HEK293 (cell line): Measurements from ENCODE around the gene RAP2A.

Experiments
- CTCF ChIA-PET: fragments of 350-600 bp; formaldehyde crosslinking; extraction: SDS; loops from one replicate; lab custom pipeline; 2021; ENCODE audit warnings: antibody characterized with exemption; lab: Yijun Ruan, JAX
- POLR2A ChIA-PET: fragments of 300-600 bp; formaldehyde crosslinking; extraction: SDS; loops from one replicate; lab custom pipeline; 2020; ENCODE audit warnings: antibody characterized with exemption, inconsistent platforms; lab: Yijun Ruan, JAX
- H3K27ac ChIP-seq: fragments of 200-500 bp; sonication (Bioruptor generic); 2 replicates; pipeline ENCODE4 v1.5.1; 2014; ENCODE audit warnings: low read depth, low read length, control low read depth, inconsistent platforms; ENCODE audit errors: extremely low read depth
- H3K36me3 ChIP-seq, 2 experiments: fragments of 200-500 bp in 1 of 2; sonication (Bioruptor generic) in 1 of 2; 1 replicate in 1 of 2; 2 replicates in 1 of 2; pipeline ENCODE4 v1.5.1; 2014 to 2017; ENCODE audit warnings: inconsistent platforms in 2 of 2, low read length in 2 of 2; ENCODE audit not compliant: control insufficient read depth in 2 of 2, insufficient read depth in 1 of 2
- H3K4me1 ChIP-seq: fragments of 200-500 bp; sonication (Bioruptor generic); 2 replicates; pipeline ENCODE4 v1.5.1; 2014; ENCODE audit warnings: mild to moderate bottlenecking, low read length, inconsistent platforms; ENCODE audit not compliant: control insufficient read depth, insufficient read depth
- H3K4me3 ChIP-seq: 2 replicates; pipeline ENCODE4 v1.5.1; 2011; ENCODE audit warnings: low read depth, mild to moderate bottlenecking, control low read depth, low read length, moderate library complexity
- H3K9me3 ChIP-seq: fragments of 200-500 bp; sonication (Bioruptor generic); 2 replicates; pipeline ENCODE4 v1.5.1; 2014; ENCODE audit warnings: low read depth, low read length, inconsistent platforms; ENCODE audit not compliant: control insufficient read depth, insufficient read depth
- FEZF1 ChIP-seq: fragments of 450-650 bp; formaldehyde crosslinking; IDR thresholded peaks from 2 replicates; pipeline ENCODE4 v1.5.1; 2016; ENCODE audit warnings: missing biosample characterization, missing genetic modification characterization
- GLIS2 ChIP-seq: fragments of 450-650 bp; formaldehyde crosslinking; IDR thresholded peaks from 2 replicates; pipeline ENCODE4 v1.5.1; 2016; ENCODE audit warnings: missing biosample characterization, missing genetic modification characterization
- PRDM1 ChIP-seq: fragments of 450-650 bp; formaldehyde crosslinking; IDR thresholded peaks from 2 replicates; pipeline ENCODE4; 2016; ENCODE audit warnings: missing biosample characterization, missing genetic modification characterization
- SP7 ChIP-seq: fragments of 450-650 bp; formaldehyde crosslinking; IDR thresholded peaks from 2 replicates; pipeline ENCODE4 v1.5.1; 2016; ENCODE audit warnings: missing biosample characterization, missing genetic modification characterization
- ZBTB17 ChIP-seq: fragments of 450-650 bp; formaldehyde crosslinking; IDR thresholded peaks from 2 replicates; pipeline ENCODE4 v1.5.1; 2016; ENCODE audit warnings: missing biosample characterization, missing genetic modification characterization
- ZBTB20 ChIP-seq: fragments of 450-650 bp; formaldehyde crosslinking; IDR thresholded peaks from 2 replicates; pipeline ENCODE4 v1.5.1; 2016; ENCODE audit warnings: missing biosample characterization, missing genetic modification characterization
- ZFP41 ChIP-seq: fragments of 450-650 bp; formaldehyde crosslinking; IDR thresholded peaks from 2 replicates; pipeline ENCODE4 v1.5.1; 2016; ENCODE audit warnings: missing biosample characterization, missing genetic modification characterization, borderline replicate concordance
- ZNF155 ChIP-seq: fragments of 450-650 bp; formaldehyde crosslinking; IDR thresholded peaks from 2 replicates; pipeline ENCODE4 v1.5.1; 2016; ENCODE audit warnings: missing biosample characterization, missing genetic modification characterization
- ZNF184 ChIP-seq: fragments of 450-650 bp; IDR thresholded peaks from 2 replicates; pipeline ENCODE4 v1.5.1; 2018; ENCODE audit warnings: missing biosample characterization, mild to moderate bottlenecking, missing genetic modification characterization
- ZNF324 ChIP-seq: fragments of 450-650 bp; formaldehyde crosslinking; IDR thresholded peaks from 2 replicates; pipeline ENCODE4 v1.5.1; 2016; ENCODE audit warnings: missing biosample characterization, missing genetic modification characterization
- ZNF37A ChIP-seq: fragments of 450-650 bp; IDR thresholded peaks from 2 replicates; pipeline ENCODE4 v1.5.1; 2018; ENCODE audit warnings: missing biosample characterization, missing genetic modification characterization
- ZNF426 ChIP-seq: fragments of 450-650 bp; formaldehyde crosslinking; IDR thresholded peaks from 2 replicates; pipeline ENCODE4 v1.5.1; 2017; ENCODE audit warnings: missing biosample characterization, missing genetic modification characterization, mild to moderate bottlenecking, inconsistent platforms, moderate library complexity
- ZNF560 ChIP-seq: fragments of 450-650 bp; formaldehyde crosslinking; IDR thresholded peaks from 2 replicates; pipeline ENCODE4 v1.5.1; 2017; ENCODE audit warnings: missing biosample characterization, missing genetic modification characterization, borderline replicate concordance
- ZNF621 ChIP-seq: fragments of 450-650 bp; formaldehyde crosslinking; IDR thresholded peaks from 2 replicates; pipeline ENCODE4 v1.5.1; 2017; ENCODE audit warnings: missing biosample characterization, missing genetic modification characterization
- ZNF768 ChIP-seq: fragments of 450-650 bp; formaldehyde crosslinking; IDR thresholded peaks from 2 replicates; pipeline ENCODE4 v1.5.1; 2018; ENCODE audit warnings: missing biosample characterization, mild to moderate bottlenecking, missing genetic modification characterization
- TF ChIP-seq, protein P1 (sequence below): fragments of 450-650 bp; formaldehyde crosslinking; IDR thresholded peaks from 2 replicates; pipeline ENCODE4 v1.5.1; 2016; ENCODE audit warnings: missing biosample characterization, missing genetic modification characterization
- TF ChIP-seq, protein P2 (sequence below): fragments of 450-650 bp; formaldehyde crosslinking; IDR thresholded peaks from 2 replicates; pipeline ENCODE4 v1.5.1; 2016; ENCODE audit warnings: missing biosample characterization, missing genetic modification characterization
- TF ChIP-seq, protein P3 (sequence below): fragments of 450-650 bp; formaldehyde crosslinking; IDR thresholded peaks from 2 replicates; pipeline ENCODE4 v1.5.1; 2016; ENCODE audit warnings: missing biosample characterization, missing genetic modification characterization, borderline replicate concordance

Gene RAP2A

DNA sequence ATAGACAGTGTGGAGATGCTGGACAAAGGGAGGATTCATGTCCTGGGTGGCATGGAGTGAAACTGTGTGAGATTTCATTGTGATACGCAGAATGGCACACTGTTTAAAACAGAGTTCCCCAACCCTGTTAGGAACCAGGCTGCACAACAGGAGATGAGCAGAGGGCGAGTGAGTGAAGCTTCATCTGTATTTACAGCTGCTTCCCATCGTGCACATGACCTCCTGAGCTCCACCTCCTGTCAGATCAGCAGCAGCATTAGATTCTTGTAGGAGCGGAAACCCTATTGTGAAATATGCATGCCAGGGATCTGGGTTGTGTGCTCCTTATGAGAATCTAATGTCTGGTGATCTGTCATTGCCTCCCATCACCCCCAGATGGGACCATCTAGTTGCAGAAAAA is 72.5 kb downstream of the RAP2A start:
- TF ChIP-seq ZBTB20 (tag by site-specific recombination) (no peak), SP7 (tag by site-specific recombination) (no peak), ZNF37A (tag by site-specific recombination) (no peak), ZNF560 (no peak), FEZF1 (tag by site-specific recombination) (no peak), GLIS2 (tag by site-specific recombination) (no peak), PRDM1 (tag by site-specific recombination) (no peak), ZNF426 (tag by site-specific recombination) (no peak), ZNF324 (tag by site-specific recombination) (no peak)
- TF ChIP-seq, protein P1, sequence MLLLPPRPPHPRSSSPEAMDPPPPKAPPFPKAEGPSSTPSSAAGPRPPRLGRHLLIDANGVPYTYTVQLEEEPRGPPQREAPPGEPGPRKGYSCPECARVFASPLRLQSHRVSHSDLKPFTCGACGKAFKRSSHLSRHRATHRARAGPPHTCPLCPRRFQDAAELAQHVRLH (tag by site-specific recombination), result no peak
- TF ChIP-seq, all 188 proteins: peak for 0
- H3K4me3 ChIP-seq, result no peak overlapping the region
- CTCF ChIA-PET, result no interaction called here
- no peaks in the 10 kb centered on the region for H3K36me3 ChIP-seq
- POLR2A ChIA-PET, result no interaction called here
- no peaks in the 10 kb centered on the region for H3K4me1 ChIP-seq
- H3K27ac ChIP-seq, result no peak overlapping the region
- no peaks in the 10 kb centered on the region for H3K9me3 ChIP-seq

DNA sequence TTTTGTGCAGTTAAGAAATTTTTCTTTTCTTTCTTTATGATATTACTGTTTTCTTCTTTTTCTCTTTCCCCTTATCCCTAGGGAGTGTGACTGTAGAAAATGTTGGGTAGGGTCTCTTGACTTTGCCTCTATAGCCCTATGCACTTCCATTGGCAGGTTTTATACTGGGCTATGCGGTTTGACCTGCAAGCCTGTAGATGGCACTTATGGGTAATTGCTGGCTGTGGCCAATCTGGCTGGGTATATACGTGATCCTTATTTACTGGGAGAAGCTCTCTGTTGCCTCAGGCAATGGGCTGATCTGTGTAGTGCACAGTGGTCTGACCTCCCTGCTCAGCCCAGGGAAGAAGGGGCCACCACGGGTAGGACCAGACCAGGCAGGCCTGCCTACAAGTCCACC is 78.8 kb downstream of the RAP2A start:
- ChIA-PET POLR2A (no interaction called here), CTCF (no interaction called here)
- TF ChIP-seq ZNF621 (tag by site-specific recombination) (no peak), ZNF184 (tag by site-specific recombination) (no peak), ZFP41 (tag by site-specific recombination) (no peak), ZNF155 (no peak), ZNF768 (tag by site-specific recombination) (no peak), ZBTB17 (tag by site-specific recombination) (no peak)
- TF ChIP-seq, protein P2, sequence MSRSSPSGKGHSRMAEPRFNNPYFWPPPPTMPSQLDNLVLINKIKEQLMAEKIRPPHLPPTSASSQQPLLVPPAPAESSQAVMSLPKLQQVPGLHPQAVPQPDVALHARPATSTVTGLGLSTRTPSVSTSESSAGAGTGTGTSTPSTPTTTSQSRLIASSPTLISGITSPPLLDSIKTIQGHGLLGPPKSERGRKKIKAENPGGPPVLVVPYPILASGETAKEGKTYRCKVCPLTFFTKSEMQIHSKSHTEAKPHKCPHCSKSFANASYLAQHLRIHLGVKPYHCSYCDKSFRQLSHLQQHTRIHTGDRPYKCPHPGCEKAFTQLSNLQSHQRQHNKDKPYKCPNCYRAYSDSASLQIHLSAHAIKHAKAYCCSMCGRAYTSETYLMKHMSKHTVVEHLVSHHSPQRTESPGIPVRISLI, result no peak
- TF ChIP-seq, protein P3, sequence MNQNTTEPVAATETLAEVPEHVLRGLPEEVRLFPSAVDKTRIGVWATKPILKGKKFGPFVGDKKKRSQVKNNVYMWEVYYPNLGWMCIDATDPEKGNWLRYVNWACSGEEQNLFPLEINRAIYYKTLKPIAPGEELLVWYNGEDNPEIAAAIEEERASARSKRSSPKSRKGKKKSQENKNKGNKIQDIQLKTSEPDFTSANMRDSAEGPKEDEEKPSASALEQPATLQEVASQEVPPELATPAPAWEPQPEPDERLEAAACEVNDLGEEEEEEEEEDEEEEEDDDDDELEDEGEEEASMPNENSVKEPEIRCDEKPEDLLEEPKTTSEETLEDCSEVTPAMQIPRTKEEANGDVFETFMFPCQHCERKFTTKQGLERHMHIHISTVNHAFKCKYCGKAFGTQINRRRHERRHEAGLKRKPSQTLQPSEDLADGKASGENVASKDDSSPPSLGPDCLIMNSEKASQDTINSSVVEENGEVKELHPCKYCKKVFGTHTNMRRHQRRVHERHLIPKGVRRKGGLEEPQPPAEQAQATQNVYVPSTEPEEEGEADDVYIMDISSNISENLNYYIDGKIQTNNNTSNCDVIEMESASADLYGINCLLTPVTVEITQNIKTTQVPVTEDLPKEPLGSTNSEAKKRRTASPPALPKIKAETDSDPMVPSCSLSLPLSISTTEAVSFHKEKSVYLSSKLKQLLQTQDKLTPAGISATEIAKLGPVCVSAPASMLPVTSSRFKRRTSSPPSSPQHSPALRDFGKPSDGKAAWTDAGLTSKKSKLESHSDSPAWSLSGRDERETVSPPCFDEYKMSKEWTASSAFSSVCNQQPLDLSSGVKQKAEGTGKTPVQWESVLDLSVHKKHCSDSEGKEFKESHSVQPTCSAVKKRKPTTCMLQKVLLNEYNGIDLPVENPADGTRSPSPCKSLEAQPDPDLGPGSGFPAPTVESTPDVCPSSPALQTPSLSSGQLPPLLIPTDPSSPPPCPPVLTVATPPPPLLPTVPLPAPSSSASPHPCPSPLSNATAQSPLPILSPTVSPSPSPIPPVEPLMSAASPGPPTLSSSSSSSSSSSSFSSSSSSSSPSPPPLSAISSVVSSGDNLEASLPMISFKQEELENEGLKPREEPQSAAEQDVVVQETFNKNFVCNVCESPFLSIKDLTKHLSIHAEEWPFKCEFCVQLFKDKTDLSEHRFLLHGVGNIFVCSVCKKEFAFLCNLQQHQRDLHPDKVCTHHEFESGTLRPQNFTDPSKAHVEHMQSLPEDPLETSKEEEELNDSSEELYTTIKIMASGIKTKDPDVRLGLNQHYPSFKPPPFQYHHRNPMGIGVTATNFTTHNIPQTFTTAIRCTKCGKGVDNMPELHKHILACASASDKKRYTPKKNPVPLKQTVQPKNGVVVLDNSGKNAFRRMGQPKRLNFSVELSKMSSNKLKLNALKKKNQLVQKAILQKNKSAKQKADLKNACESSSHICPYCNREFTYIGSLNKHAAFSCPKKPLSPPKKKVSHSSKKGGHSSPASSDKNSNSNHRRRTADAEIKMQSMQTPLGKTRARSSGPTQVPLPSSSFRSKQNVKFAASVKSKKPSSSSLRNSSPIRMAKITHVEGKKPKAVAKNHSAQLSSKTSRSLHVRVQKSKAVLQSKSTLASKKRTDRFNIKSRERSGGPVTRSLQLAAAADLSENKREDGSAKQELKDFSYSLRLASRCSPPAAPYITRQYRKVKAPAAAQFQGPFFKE, result no peak

More for the DNA sequence above, 78.8 kb downstream of the RAP2A start:
- no peaks in the 10 kb centered on the region for H3K36me3 ChIP-seq
- H3K27ac ChIP-seq, result no peak overlapping the region
- H3K4me1 ChIP-seq, result no peaks in the 10 kb centered on the region
- no peak overlapping the region for H3K4me3 ChIP-seq
- H3K9me3 ChIP-seq, result no peaks in the 10 kb centered on the region
